ENCODE results near the gene PITPNM3.

Gene PITPNM3

GRCh38 chr17:6437956-6438355 is 118.4 kb downstream of the PITPNM3 start:
- no peak for DNase-seq (ENCODE audit: extremely low read depth, low read depth)
- no peak overlapping the region for H3K4me3 ChIP-seq (replicated peaks; ENCODE audit: low read depth, low read length)
- TF ChIP-seq CTCF (IDR thresholded peaks at IDR 0.05; ENCODE audit: low read depth, low read length, missing control alignments): no peak

- TF ChIP-seq CTCF (IDR thresholded peaks at IDR 0.05; ENCODE audit: low read depth, low read length, missing control alignments): no peak
- no peak overlapping the region for H3K4me3 ChIP-seq (replicated peaks; ENCODE audit: low read depth, low read length)
- DNase-seq (ENCODE audit: extremely low read depth, low read depth): no peak
These were observed 118.9 kb downstream of the PITPNM3 start for GRCh38 chr17:6437466-6437865.

- no peak for DNase-seq (ENCODE audit: extremely low read depth, low read depth)
- H3K4me3 ChIP-seq (replicated peaks; ENCODE audit: low read depth, low read length): no peak overlapping the region
- TF ChIP-seq CTCF (IDR thresholded peaks at IDR 0.05; ENCODE audit: low read depth, low read length, missing control alignments): peak; percentile 82
These were observed 120.4 kb downstream of the PITPNM3 start for GRCh38 chr17:6435968-6436367.

GRCh38 chr17:6435051-6435450 is 121.3 kb downstream of the PITPNM3 start, which contains the start of gene AIPL1:
AIPL1 (minus strand) TSS chr17:6435121; CDS start chr17:6435104, 17 bp downstream.
- H3K4me3 ChIP-seq (replicated peaks; ENCODE audit: low read depth, low read length): no peak within 1 kb of the TSS
- no peak for DNase-seq (ENCODE audit: extremely low read depth, low read depth)
- TF ChIP-seq CTCF (IDR thresholded peaks at IDR 0.05; ENCODE audit: low read depth, low read length, missing control alignments): no peak

- TF ChIP-seq CTCF (IDR thresholded peaks at IDR 0.05; ENCODE audit: low read depth, low read length, missing control alignments): peak; percentile 40
- DNase-seq (ENCODE audit: extremely low read depth, low read depth): no peak
- no peak overlapping the region for H3K4me3 ChIP-seq (replicated peaks; ENCODE audit: low read depth, low read length)
These were observed 125.6 kb downstream of the PITPNM3 start for GRCh38 chr17:6430769-6431168.

GRCh38 chr17:6429266-6429665 is 127.1 kb downstream of the PITPNM3 start:
- DNase-seq (ENCODE audit: extremely low read depth, low read depth): no peak
- TF ChIP-seq CTCF (IDR thresholded peaks at IDR 0.05; ENCODE audit: low read depth, low read length, missing control alignments): no peak
- no peak overlapping the region for H3K4me3 ChIP-seq (replicated peaks; ENCODE audit: low read depth, low read length)
